A549 (cell line): Measurements from ENCODE around the gene PODNL1. TPM values are rescaled to one million over a fixed set of nuclear protein-coding genes. Genes with fewer than 3 reads are reported as not detected.

Experiments used
- ATAC-seq, 2 experiments: fragments of 200-7000 bp in 1 of 2; fragments of >200 bp in 1 of 2; cut with Nextera tagmentation in 1 of 2; cut with Tn5 transposase in 1 of 2; 3 replicates each; pipeline versions ENCODE4 v1.8.0 to v1.9.1; 2018 to 2020; ENCODE audit warnings: mild to moderate bottlenecking in 1 of 2, moderate library complexity in 1 of 2
- CTCF ChIA-PET: fragments of 300-600 bp; sonication (Branson Sonifier 250); formaldehyde crosslinking; extraction: SDS; loops from one replicate; lab custom pipeline; 2021; ENCODE audit warnings: antibody characterized with exemption, inconsistent platforms; lab: Yijun Ruan, JAX
- POLR2A ChIA-PET: fragments of 350-600 bp; formaldehyde crosslinking; extraction: SDS; loops from one replicate; lab custom pipeline; 2021; ENCODE audit warnings: antibody characterized with exemption, inconsistent platforms; lab: Yijun Ruan, JAX
- DNase-seq, 2 experiments: peaks; one replicate each; pipeline versions ENCODE4 v3.0.0 to v3.0.0-alpha.2; 2011 to 2016; ENCODE audit warnings: low read depth in 1 of 2, low spot score in 1 of 2
- FAIRE-seq: peaks from 2 replicates; lab custom pipeline; 2011; peaks lifted over from hg19 to GRCh38; lab: Jason Lieb, UNC
- H3K27ac ChIP-seq, 2 experiments: fragments of >200 bp; sonication (Bioruptor Twin); formaldehyde crosslinking; 3 replicates each; pipeline ENCODE4 v1.5.1; 2016 to 2017
- H3K4me1 ChIP-seq: fragments of >200 bp; sonication (Bioruptor Twin); formaldehyde crosslinking; 3 replicates; pipeline ENCODE4 v1.6.1; 2016
- H3K4me2 ChIP-seq: fragments of >200 bp; sonication (Bioruptor Twin); formaldehyde crosslinking; 3 replicates; pipeline ENCODE4 v1.6.1; 2016
- H3K4me3 ChIP-seq: fragments of >200 bp; sonication (Bioruptor Twin); formaldehyde crosslinking; 3 replicates; pipeline ENCODE4 v1.5.1; 2016
- H3K9me3 ChIP-seq: fragments of >200 bp; sonication (Bioruptor Twin); formaldehyde crosslinking; 3 replicates; pipeline ENCODE4 v1.6.1; 2016
- BHLHE40 ChIP-seq: IDR thresholded peaks from 2 replicates; pipeline ENCODE4 v1.6.1; 2012; ENCODE audit warnings: low read depth, low read length, inconsistent platforms
- CBX8 ChIP-seq: fragments of 200-600 bp; sonication (generic); IDR thresholded peaks from 2 replicates; pipeline ENCODE4 v1.6.1; 2016
- CEBPB ChIP-seq, 2 experiments: fragments of >200 bp in 1 of 2; sonication (Bioruptor Twin) in 1 of 2; formaldehyde crosslinking in 1 of 2; IDR thresholded peaks; 2 replicates each; pipeline ENCODE4 v1.6.1; 2012 to 2016
- CHD2 ChIP-seq: fragments of 150-350 bp; IDR thresholded peaks from 2 replicates; pipeline ENCODE4 v1.6.1; 2014; ENCODE audit warnings: low read length; ENCODE audit not compliant: partially characterized antibody
- CHD4 ChIP-seq: fragments of 200-600 bp; sonication (generic); IDR thresholded peaks from 2 replicates; pipeline ENCODE4 v1.6.1; 2016; ENCODE audit warnings: antibody characterized with exemption, mild to moderate bottlenecking, borderline replicate concordance
- CTCF ChIP-seq: fragments of >200 bp; sonication (Bioruptor Twin); formaldehyde crosslinking; IDR thresholded peaks from 3 replicates; pipeline ENCODE4 v1.5.1; 2016
- ESRRA ChIP-seq: fragments of 150-350 bp; IDR thresholded peaks from 2 replicates; pipeline ENCODE4 v1.6.1; 2014; ENCODE audit warnings: mild to moderate bottlenecking, low read length, borderline replicate concordance
- FOSL2 ChIP-seq, 2 experiments: fragments of 450-650 bp in 1 of 2; fragments of >200 bp in 1 of 2; sonication (Bioruptor Twin) in 1 of 2; formaldehyde crosslinking; IDR thresholded peaks; 2 replicates each; pipeline versions ENCODE4 v1.5.0 to v1.6.1; 2016 to 2020; ENCODE audit warnings: mild to moderate bottlenecking in 1 of 2, moderate library complexity in 1 of 2
- HOXA7 ChIP-seq: fragments of 250-450 bp; sonication (Bioruptor Pico); IDR thresholded peaks from 2 replicates; pipeline ENCODE4 v1.5.0; 2020; ENCODE audit warnings: mild to moderate bottlenecking, moderate library complexity
- JUN ChIP-seq, 2 experiments: fragments of >200 bp; sonication (Bioruptor Twin); formaldehyde crosslinking; IDR thresholded peaks; 2 replicates in 1 of 2; 3 replicates in 1 of 2; pipeline ENCODE4 v1.6.1; 2016 to 2017
- KDM5A ChIP-seq: fragments of 200-600 bp; sonication (generic); IDR thresholded peaks from 2 replicates; pipeline ENCODE4 v1.6.1; 2016; ENCODE audit warnings: antibody characterized with exemption, mild to moderate bottlenecking
- MAFK ChIP-seq: fragments of 450-650 bp; IDR thresholded peaks from 2 replicates; pipeline ENCODE4 v1.6.1; 2014; ENCODE audit not compliant: partially characterized antibody
- MAZ ChIP-seq: fragments of 150-350 bp; IDR thresholded peaks from 2 replicates; pipeline ENCODE4 v1.6.1; 2014; ENCODE audit warnings: antibody characterized with exemption, low read depth, low read length, borderline replicate concordance
- NR3C1 ChIP-seq: fragments of >200 bp; sonication (Bioruptor Twin); formaldehyde crosslinking; IDR thresholded peaks from 3 replicates; pipeline ENCODE4 v1.6.1; 2017
- PBX3 ChIP-seq: IDR thresholded peaks from 2 replicates; pipeline ENCODE4 v1.6.1; 2012
- POLR2AphosphoS2 ChIP-seq: conservative IDR thresholded peaks from 2 replicates; pipeline ENCODE4 v1.6.1; 2012; ENCODE audit warnings: low read length, improper control_type of control experiment, inconsistent platforms
- RAD21 ChIP-seq, 2 experiments: fragments of >200 bp in 1 of 2; sonication (Bioruptor Twin) in 1 of 2; formaldehyde crosslinking in 1 of 2; IDR thresholded peaks in 1 of 2; conservative IDR thresholded peaks in 1 of 2; 2 replicates in 1 of 2; 3 replicates in 1 of 2; pipeline ENCODE4 v1.6.1; 2012 to 2018; ENCODE audit warnings: inconsistent platforms in 1 of 2
- RFX5 ChIP-seq: fragments of 450-650 bp; IDR thresholded peaks from 2 replicates; pipeline ENCODE4 v1.7.1; 2014; ENCODE audit warnings: antibody characterized with exemption, mild to moderate bottlenecking, moderate library complexity
- SREBF2 ChIP-seq: fragments of 450-650 bp; IDR thresholded peaks from 2 replicates; pipeline ENCODE4 v1.6.1; 2014; ENCODE audit warnings: mild to moderate bottlenecking, moderate library complexity
- TP53 ChIP-seq: fragments of 250-450 bp; sonication (Bioruptor Pico); IDR thresholded peaks from 2 replicates; pipeline ENCODE4 v1.5.0; 2021; ENCODE audit warnings: mild to moderate bottlenecking, moderate library complexity
- USF2 ChIP-seq: fragments of 450-650 bp; IDR thresholded peaks from 2 replicates; pipeline ENCODE4 v1.6.1; 2014; ENCODE audit warnings: antibody characterized with exemption
- ZC3H11A ChIP-seq: fragments of 450-650 bp; IDR thresholded peaks from 2 replicates; pipeline ENCODE4 v1.6.1; 2014; ENCODE audit warnings: antibody characterized with exemption, mild to moderate bottlenecking
- ZNF302 ChIP-seq: fragments of 250-450 bp; sonication (Bioruptor Pico); IDR thresholded peaks from 2 replicates; pipeline ENCODE4 v1.9.0; 2021; ENCODE audit warnings: inconsistent platforms, mild to moderate bottlenecking, moderate library complexity
- WGBS: methylation state at CpG from one replicate; pipeline ENCODE4 v1.1.6; 2017; ENCODE audit errors: missing lambda C conversion rate; 5-methylcytosine and 5-hydroxymethylcytosine counted together
- polyA plus RNA-seq, 4 experiments: library from polyadenylated mRNA; depleted of rRNA in 3 of 4; stranded (reverse); fragments of >200 nt; fragmentation: RNase III in 1 of 4; extraction: RNeasy Plus Mini Kit Qiagen cat#74134 plus additional on column Dnase treatment in 1 of 4; gene quantifications; 2 replicates in 3 of 4; 3 replicates in 1 of 4; pipeline ENCODE4 v1.2.3, GENCODE V29; 2011 to 2017

Gene PODNL1
- polyA plus RNA-seq, 2 of the 4 experiments (the other 2 are of a cell fraction), result 0.79 to 1.3 TPM

GRCh38 chr19:13946414-13946813, 8.2 kb upstream of the PODNL1 start (continued):
- TF ChIP-seq POLR2AphosphoS2 (no peak), NR3C1 (no peak), BHLHE40 (no peak), KDM5A (no peak), PBX3 (no peak), RFX5 (no peak)

GRCh38 chr19:13942023-13942684, 3.9 kb upstream of the PODNL1 start:
- 100% methylated on average over 1 of the region's 1 CpG for WGBS
- FAIRE-seq (no peak), ATAC-seq (peak in 1 of 2 experiments; percentile 23; a peak in 1 of 6 replicates), DNase-seq (no peak)
- Histone ChIP-seq H3K4me2 (no peak overlapping the region), H3K4me3 (no peak overlapping the region), H3K27ac (no peak overlapping the region), H3K4me1 (peaks cover 5% of the 10 kb centered on the region; the same call in 1 of the 3 replicates), H3K9me3 (no peaks in the 10 kb centered on the region)
- CTCF ChIA-PET, result interaction anchor here (1.6 kb wide), 1 partner anchor 131 kb away, joined by 5 read pairs; no protein-coding TSS in a partner anchor
- POLR2A ChIA-PET, result no interaction called here
- TF ChIP-seq USF2 (peak; percentile 62), HOXA7 (CRISPR knock-in tag) (no peak), CBX8 (no peak)

- no peaks in the 10 kb centered on the region for H3K9me3 ChIP-seq
- H3K4me2 ChIP-seq, result peak overlapping the region; percentile 48
- ChIA-PET CTCF (no interaction called here), POLR2A (interaction anchor here (0.6 kb wide), 1 partner anchor 144 kb away, joined by 8 read pairs; no protein-coding TSS in a partner anchor)
- H3K27ac ChIP-seq, result peak overlapping the region in 1 of 2 experiments; percentile 66; a peak in 3 of 6 replicates
- H3K4me3 ChIP-seq, result no peak overlapping the region
- peaks cover 8% of the 10 kb centered on the region; the same call in 1 of the 3 replicates for H3K4me1 ChIP-seq
- ATAC-seq (peak; percentile 43 to 60; a peak in 4 of 6 replicates), FAIRE-seq (no peak), DNase-seq (no peak)
- TF ChIP-seq ZNF302 (CRISPR knock-in tag) (no peak), MAFK (no peak), CHD2 (no peak), JUN (IDR thresholded peaks at IDR 0.05) (no peak), ZC3H11A (no peak), CHD4 (no peak), CEBPB (IDR thresholded peaks at IDR 0.05) (no peak), SREBF2 (no peak), MAZ (no peak), TP53 (CRISPR knock-in tag) (no peak), ESRRA (no peak), CTCF (no peak), CBX8 (no peak), FOSL2 (IDR thresholded peaks at IDR 0.05) (no peak), FOSL2 (CRISPR knock-in tag; IDR thresholded peaks at IDR 0.05) (no peak), RAD21 (conservative IDR thresholded peaks at IDR 0.05 in 1 of 2, IDR thresholded peaks at IDR 0.05 in 1 of 2) (no peak)
- WGBS, result 44% methylated on average over 7 of the region's 29 CpGs
These were observed 527 bp downstream of the PODNL1 start for GRCh38 chr19:13937479-13938300.
